ENCODE measurements around the gene ZNF800.
"Not testable (repeated sequence)": the region's sequence is repeated elsewhere in the genome, so short reads cannot be mapped to it uniquely, and the experiment has no call there.

Gene ZNF800

GRCh38 chr7:127392566-127393367, at the start of gene ZNF800:
ZNF800 (minus strand) TSS chr7:127392708; CDS start chr7:127391557, 1,151 bp downstream.
- peak; percentile 94 for DNase-seq (ENCODE audit: low read depth, low spot score)

- DNase-seq (ENCODE audit: low read depth, low spot score), result no peak
Measured at GRCh38 chr7:127440206-127440605, 47.7 kb upstream of the ZNF800 start.

GRCh38 chr7:127438836-127439235, 46.3 kb upstream of the ZNF800 start:
- no peak for DNase-seq (ENCODE audit: low read depth, low spot score)

GRCh38 chr7:127437837-127438236, 45.3 kb upstream of the ZNF800 start:
- DNase-seq (ENCODE audit: low read depth, low spot score), result peak; percentile 69

- DNase-seq (ENCODE audit: low read depth, low spot score), result peak; percentile 7
Measured at GRCh38 chr7:127437241-127437640, 44.7 kb upstream of the ZNF800 start.

GRCh38 chr7:127429281-127429680, 36.8 kb upstream of the ZNF800 start:
- DNase-seq (ENCODE audit: low read depth, low spot score), result not testable (repeated sequence)

GRCh38 chr7:127419196-127419595, 26.7 kb upstream of the ZNF800 start:
- no peak for DNase-seq (ENCODE audit: low read depth, low spot score)

GRCh38 chr7:127418459-127418858, 26.0 kb upstream of the ZNF800 start:
- no peak for DNase-seq (ENCODE audit: low read depth, low spot score)

- no peak for DNase-seq (ENCODE audit: low read depth, low spot score)
Measured at GRCh38 chr7:127417346-127417745, 24.8 kb upstream of the ZNF800 start.

- DNase-seq (ENCODE audit: low read depth, low spot score), result no peak
Measured at GRCh38 chr7:127415060-127415742, 22.7 kb upstream of the ZNF800 start.

- DNase-seq (ENCODE audit: low read depth, low spot score), result no peak
Measured at GRCh38 chr7:127413962-127414361, 21.5 kb upstream of the ZNF800 start.

- no peak for DNase-seq (ENCODE audit: low read depth, low spot score)
Measured at GRCh38 chr7:127413326-127413725, 20.8 kb upstream of the ZNF800 start.

- DNase-seq (ENCODE audit: low read depth, low spot score), result peak; percentile 64
Measured at GRCh38 chr7:127411176-127411575, 18.7 kb upstream of the ZNF800 start.

GRCh38 chr7:127409629-127410028, 17.1 kb upstream of the ZNF800 start:
- peak; percentile 51 for DNase-seq (ENCODE audit: low read depth, low spot score)

GRCh38 chr7:127404286-127405072, 12.0 kb upstream of the ZNF800 start:
- DNase-seq (ENCODE audit: low read depth, low spot score), result no peak

- no peak for DNase-seq (ENCODE audit: low read depth, low spot score)
Measured at GRCh38 chr7:127396184-127396583, 3.7 kb upstream of the ZNF800 start.

- DNase-seq (ENCODE audit: low read depth, low spot score), result not testable (repeated sequence)
Measured at GRCh38 chr7:127395104-127395503, 2.6 kb upstream of the ZNF800 start.

GRCh38 chr7:127393368-127394058, 1.0 kb upstream of the ZNF800 start:
- peak; percentile 57 for DNase-seq (ENCODE audit: low read depth, low spot score)

- DNase-seq (ENCODE audit: low read depth, low spot score), result peak; percentile 80
Measured at GRCh38 chr7:127392182-127392565, 334 bp downstream of the ZNF800 start.

- DNase-seq (ENCODE audit: low read depth, low spot score), result peak; percentile 70
Measured at GRCh38 chr7:127391591-127392181, 822 bp downstream of the ZNF800 start.
